ENCODE results near the gene PREX1. TPM values are rescaled to one million over a fixed set of nuclear protein-coding genes. Genes with fewer than 3 reads are reported as not detected.
A peak's percentile ranks its signal among the peaks of the same experiment; 100 is the strongest.
"Not testable (repeated sequence)": the region's sequence is repeated elsewhere in the genome, so short reads cannot be mapped to it uniquely, and the experiment has no call there.

PREX1 gene
- total and polyA plus RNA-seq, 10 donors = 36.7 to 279 (median 157) TPM

DNA sequence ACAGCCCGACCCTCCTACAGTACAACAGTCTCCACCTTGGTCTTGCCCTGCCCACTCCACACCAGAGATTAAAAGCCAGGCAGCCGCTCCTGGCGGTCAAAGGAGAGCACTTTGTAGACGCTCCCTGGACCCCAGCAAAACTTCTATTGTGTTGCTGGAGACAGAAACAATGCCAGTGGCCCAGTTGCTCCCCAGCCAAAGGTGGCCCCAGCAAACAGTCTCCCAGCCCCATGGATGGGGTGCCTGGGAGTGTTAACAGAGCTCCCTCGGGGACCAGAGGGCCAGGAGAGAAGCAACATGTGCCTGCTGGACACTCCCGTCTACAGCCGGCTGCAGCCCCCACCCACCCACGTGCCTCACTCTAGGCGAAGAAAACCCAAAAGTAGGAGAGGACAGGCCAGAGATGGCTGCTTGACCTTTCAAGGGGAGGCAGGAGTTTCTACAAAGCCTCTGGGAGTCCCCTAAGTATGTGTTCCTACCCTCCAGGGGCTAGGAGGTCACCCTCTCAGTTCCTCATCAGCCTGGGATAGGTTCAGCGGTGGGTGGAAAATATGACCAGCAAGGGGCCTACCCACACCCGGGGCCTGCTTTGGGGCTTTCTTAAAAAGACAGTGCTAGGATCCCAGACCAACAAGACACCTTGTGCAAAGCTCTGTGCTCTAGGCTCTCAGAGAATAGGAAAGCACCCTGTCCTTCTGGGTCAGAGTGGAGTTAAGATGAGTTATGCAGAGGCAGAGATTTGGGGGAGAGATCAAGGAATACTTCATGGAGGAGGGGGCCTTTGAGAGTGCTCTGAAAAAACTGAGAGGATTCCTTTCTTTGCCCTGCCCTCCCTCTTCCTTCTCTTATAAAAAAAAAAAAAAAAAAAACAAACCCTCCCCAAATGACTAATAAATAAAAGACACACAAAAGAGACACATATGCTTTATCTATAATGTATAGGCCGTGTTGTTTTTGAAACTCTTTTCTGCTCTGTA lies 19.0 kb upstream of the PREX1 start:
- no peaks in the 10 kb centered on the region for H3K36me3 ChIP-seq
- intact Hi-C loops (cut with DNase I; ENCODE audit: low total_unique reads) = no loop called here
- DNase-seq = no peak
- peak overlapping the region in 3 of 8 donors; percentile 10 to 39 (median 18) for H3K27ac ChIP-seq
- no peaks in the 10 kb centered on the region for H3K9me3 ChIP-seq
- WGBS, 5 donors = 40 to 60% (median 54%) methylated on average over 11 to 12 of the region's 12 CpGs
- H3K4me1 ChIP-seq = peaks cover 0 to 25% (median 10%) of the 10 kb centered on the region in 6 donors
- no peaks in the 10 kb centered on the region for H3K27me3 ChIP-seq (replicated peaks in 1 of 7)
- no peak overlapping the region for H3K4me3 ChIP-seq
- TF ChIP-seq POLR2A (IDR thresholded peaks at IDR 0.05) (no peak), POLR2AphosphoS5 (IDR thresholded peaks at IDR 0.05) (no peak)
- TF ChIP-seq, protein P1, sequence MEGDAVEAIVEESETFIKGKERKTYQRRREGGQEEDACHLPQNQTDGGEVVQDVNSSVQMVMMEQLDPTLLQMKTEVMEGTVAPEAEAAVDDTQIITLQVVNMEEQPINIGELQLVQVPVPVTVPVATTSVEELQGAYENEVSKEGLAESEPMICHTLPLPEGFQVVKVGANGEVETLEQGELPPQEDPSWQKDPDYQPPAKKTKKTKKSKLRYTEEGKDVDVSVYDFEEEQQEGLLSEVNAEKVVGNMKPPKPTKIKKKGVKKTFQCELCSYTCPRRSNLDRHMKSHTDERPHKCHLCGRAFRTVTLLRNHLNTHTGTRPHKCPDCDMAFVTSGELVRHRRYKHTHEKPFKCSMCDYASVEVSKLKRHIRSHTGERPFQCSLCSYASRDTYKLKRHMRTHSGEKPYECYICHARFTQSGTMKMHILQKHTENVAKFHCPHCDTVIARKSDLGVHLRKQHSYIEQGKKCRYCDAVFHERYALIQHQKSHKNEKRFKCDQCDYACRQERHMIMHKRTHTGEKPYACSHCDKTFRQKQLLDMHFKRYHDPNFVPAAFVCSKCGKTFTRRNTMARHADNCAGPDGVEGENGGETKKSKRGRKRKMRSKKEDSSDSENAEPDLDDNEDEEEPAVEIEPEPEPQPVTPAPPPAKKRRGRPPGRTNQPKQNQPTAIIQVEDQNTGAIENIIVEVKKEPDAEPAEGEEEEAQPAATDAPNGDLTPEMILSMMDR (IDR thresholded peaks at IDR 0.05 in 8 of 11, conservative IDR thresholded peaks at IDR 0.05 in 3 of 11) = peak in 1 of 11 experiments; percentile 3

DNA sequence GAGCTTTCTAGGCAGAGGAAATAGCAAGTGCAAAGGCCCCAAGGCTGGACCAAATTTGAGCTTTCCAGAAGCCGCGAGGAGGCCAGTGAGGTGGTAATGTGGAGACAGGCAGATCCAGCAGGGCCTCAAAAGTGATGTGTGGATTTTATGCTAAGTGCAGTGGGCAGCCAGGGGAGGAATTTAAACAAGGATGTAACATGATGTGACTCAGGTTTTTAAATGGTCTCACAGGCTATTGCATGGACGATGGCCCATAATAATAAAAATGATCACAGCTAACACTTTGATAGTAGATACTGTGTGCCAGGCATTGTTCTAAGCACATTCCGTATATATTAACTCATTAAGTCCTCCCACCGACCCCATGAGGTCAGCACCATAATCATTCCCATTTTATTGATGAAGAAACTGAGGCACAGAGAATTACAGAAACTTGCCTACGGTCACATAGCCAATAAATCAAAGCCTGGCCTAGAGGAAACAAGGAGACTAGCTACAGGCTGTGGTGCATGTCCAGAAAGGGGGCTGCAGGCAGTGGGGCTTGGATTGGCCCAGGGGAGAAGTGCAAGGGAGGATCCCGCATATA lies 18.0 kb upstream of the PREX1 start:
- Histone ChIP-seq H3K36me3 (no peaks in the 10 kb centered on the region), H3K4me1 (peaks cover 0 to 26% (median 10%) of the 10 kb centered on the region in 6 donors), H3K27me3 (replicated peaks in 1 of 7) (no peaks in the 10 kb centered on the region), H3K9me3 (no peaks in the 10 kb centered on the region), H3K27ac (no peak overlapping the region), H3K4me3 (no peak overlapping the region)
- no peak for DNase-seq
- TF ChIP-seq, protein P1 (IDR thresholded peaks at IDR 0.05 in 8 of 11, conservative IDR thresholded peaks at IDR 0.05 in 3 of 11) = no peak
- TF ChIP-seq POLR2A (IDR thresholded peaks at IDR 0.05) (no peak), POLR2AphosphoS5 (IDR thresholded peaks at IDR 0.05) (no peak)
- intact Hi-C loops (cut with DNase I; ENCODE audit: low total_unique reads) = no loop called here
- 82 to 92% (median 88%) methylated on average over 7 of the region's 7 CpGs for WGBS, 5 donors

DNA sequence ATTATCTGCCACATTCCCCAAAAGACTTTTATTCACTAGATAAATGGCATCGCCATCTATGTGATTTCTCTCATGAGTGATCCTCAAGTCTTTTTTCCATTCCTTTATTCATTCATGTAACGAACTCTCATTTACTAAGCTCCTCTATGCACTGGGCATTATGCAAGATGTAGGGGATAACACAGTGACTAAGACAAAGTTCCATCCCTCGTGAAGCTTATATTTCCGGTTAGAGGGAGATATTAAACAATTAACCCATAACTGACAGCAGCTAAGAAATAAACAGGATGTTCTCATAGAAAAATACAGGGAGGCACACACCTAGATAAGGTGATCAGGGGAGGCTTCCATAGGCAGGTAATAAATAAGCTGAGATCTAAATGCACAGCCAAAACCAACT lies 17.2 kb upstream of the PREX1 start:
- H3K36me3 ChIP-seq = no peaks in the 10 kb centered on the region
- intact Hi-C loops (cut with DNase I; ENCODE audit: low total_unique reads) = no loop called here

DNA sequence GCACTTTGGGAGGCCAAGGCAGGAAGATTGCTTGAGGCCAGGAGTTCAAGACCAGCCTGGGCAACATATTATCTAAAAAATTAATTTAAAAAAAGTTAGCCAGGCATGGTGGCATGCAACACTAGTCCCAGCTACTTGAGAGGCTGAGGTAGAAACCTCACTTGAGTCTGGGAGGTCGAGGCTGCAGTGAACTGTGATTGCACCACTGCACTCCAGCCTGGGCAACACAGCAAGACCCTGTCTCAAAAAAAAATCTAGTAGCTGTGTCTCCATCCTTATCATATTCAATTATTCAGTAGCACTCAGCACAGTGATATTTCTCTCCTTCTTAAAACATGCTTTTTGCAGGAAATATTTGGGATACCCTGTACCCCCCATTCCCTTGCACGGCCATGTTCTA lies 16.1 kb upstream of the PREX1 start:
- H3K27me3 ChIP-seq (replicated peaks in 1 of 7); H3K9me3 ChIP-seq; H3K27ac ChIP-seq; H3K36me3 ChIP-seq; intact Hi-C loops (cut with DNase I; ENCODE audit: low total_unique reads); DNase-seq; H3K4me3 ChIP-seq: not testable (repeated sequence)
- peaks cover 0 to 36% (median 18%) of the 10 kb centered on the region in 6 donors for H3K4me1 ChIP-seq
- WGBS, 5 donors = 39 to 94% (median 84%) methylated on average over 2 of the region's 2 CpGs

More for the DNA sequence above, 17.2 kb upstream of the PREX1 start:
- no peak overlapping the region for H3K4me3 ChIP-seq
- no peak for TF ChIP-seq POLR2A (IDR thresholded peaks at IDR 0.05)
- TF ChIP-seq, protein P1 (IDR thresholded peaks at IDR 0.05 in 8 of 11, conservative IDR thresholded peaks at IDR 0.05 in 3 of 11) = no peak
- TF ChIP-seq POLR2AphosphoS5 (IDR thresholded peaks at IDR 0.05) = no peak
- H3K27ac ChIP-seq = no peak overlapping the region
- no peaks in the 10 kb centered on the region for H3K9me3 ChIP-seq
- no peaks in the 10 kb centered on the region for H3K27me3 ChIP-seq (replicated peaks in 1 of 7)
- WGBS, 5 donors = 55 to 68% (median 59%) methylated on average over 4 of the region's 4 CpGs
- H3K4me1 ChIP-seq = peaks cover 0 to 26% (median 10%) of the 10 kb centered on the region in 6 donors
- DNase-seq = no peak

Data from spleen (tissue), 11 donors.